K562 (cell line): ENCODE measurements around the gene MTMR4. TPM values are rescaled to one million over a fixed set of nuclear protein-coding genes. Genes with fewer than 3 reads are reported as not detected.

Experiments used
- ARHGAP35 ChIP-seq: fragments of 450-650 bp; IDR thresholded peaks from 2 replicates; pipeline ENCODE4 v1.6.1; 2018; ENCODE audit not compliant: partially characterized antibody
- ARID1B ChIP-seq: fragments of 450-650 bp; IDR thresholded peaks from 2 replicates; pipeline ENCODE4 v1.6.1; 2016; ENCODE audit warnings: antibody characterized with exemption, mild to moderate bottlenecking, inconsistent platforms
- ATF1 ChIP-seq, 2 experiments: fragments of 450-650 bp in 1 of 2; IDR thresholded peaks; 2 replicates each; pipeline ENCODE4 v1.6.1; 2016; ENCODE audit warnings: missing compliant biosample characterization in 1 of 2, missing genetic modification characterization in 1 of 2
- CBX2 ChIP-seq: fragments of 200-600 bp; sonication (generic); IDR thresholded peaks from one replicate; pipeline ENCODE4 v1.6.1; 2012; ENCODE audit warnings: mild to moderate bottlenecking, low read length, inconsistent platforms; ENCODE audit not compliant: insufficient read depth, poor library complexity, severe bottlenecking
- COPS2 ChIP-seq: fragments of 450-650 bp; conservative IDR thresholded peaks from 2 replicates; pipeline ENCODE4 v1.6.1; 2016; ENCODE audit warnings: mild to moderate bottlenecking, moderate library complexity
- E2F3 ChIP-seq: fragments of 250-450 bp; sonication (Bioruptor Pico); IDR thresholded peaks from 2 replicates; pipeline ENCODE4 v1.4.0; 2020; ENCODE audit warnings: mild to moderate bottlenecking
- EGR1 ChIP-seq: fragments of 450-650 bp; conservative IDR thresholded peaks from 2 replicates; pipeline ENCODE4 v1.6.1; 2017; ENCODE audit warnings: mild to moderate bottlenecking
- HMG20A ChIP-seq: fragments of 450-650 bp; formaldehyde crosslinking; conservative IDR thresholded peaks from 2 replicates; pipeline ENCODE4 v1.4.0; 2020; ENCODE audit warnings: mild to moderate bottlenecking, mixed read lengths
- HNRNPLL ChIP-seq: fragments of 200-400 bp; formaldehyde crosslinking; IDR thresholded peaks from 2 replicates; pipeline ENCODE4 v1.6.1; 2017; ENCODE audit warnings: low read length, low read depth, mild to moderate bottlenecking; ENCODE audit not compliant: poor library complexity, severe bottlenecking
- ID3 ChIP-seq, 2 experiments: fragments of 250-450 bp in 1 of 2; fragments of 450-650 bp in 1 of 2; sonication (Bioruptor Pico) in 1 of 2; IDR thresholded peaks; 2 replicates each; pipeline versions ENCODE4 v1.6.1 to v1.8.0; 2016 to 2021; ENCODE audit warnings: mild to moderate bottlenecking in 2 of 2, moderate library complexity in 2 of 2, missing compliant biosample characterization in 1 of 2, missing genetic modification characterization in 1 of 2
- KLF1 ChIP-seq: fragments of 450-650 bp; IDR thresholded peaks from 2 replicates; pipeline ENCODE4 v1.6.1; 2016; ENCODE audit warnings: missing genetic modification characterization, missing compliant biosample characterization
- KLF10 ChIP-seq: fragments of 250-450 bp; sonication (Bioruptor Pico); IDR thresholded peaks from 2 replicates; pipeline ENCODE4 v1.6.1; 2021; ENCODE audit warnings: matching md5 sums
- MTA1 ChIP-seq: fragments of 450-650 bp; IDR thresholded peaks from 2 replicates; pipeline ENCODE4 v1.6.1; 2017; ENCODE audit warnings: borderline replicate concordance
- MTA2 ChIP-seq: fragments of 450-650 bp; IDR thresholded peaks from 2 replicates; pipeline ENCODE4 v1.6.1; 2016; ENCODE audit warnings: low read depth
- NBN ChIP-seq: fragments of 450-650 bp; IDR thresholded peaks from 2 replicates; pipeline ENCODE4 v1.6.1; 2016; ENCODE audit warnings: low read depth, mild to moderate bottlenecking
- PHF20 ChIP-seq: fragments of 450-650 bp; IDR thresholded peaks from 2 replicates; pipeline ENCODE4 v1.6.1; 2018; ENCODE audit not compliant: partially characterized antibody
- PHF8 ChIP-seq: fragments of 200-600 bp; sonication (generic); IDR thresholded peaks from 2 replicates; pipeline ENCODE4 v1.6.1; 2012; ENCODE audit warnings: mixed run types, mild to moderate bottlenecking, inconsistent platforms, low read length, moderate library complexity, borderline replicate concordance
- PKNOX1 ChIP-seq: fragments of 450-650 bp; IDR thresholded peaks from 2 replicates; pipeline ENCODE4 v1.6.1; 2016
- RFX5 ChIP-seq: IDR thresholded peaks from 2 replicates; pipeline ENCODE4 v1.6.1; 2011; ENCODE audit warnings: low read depth, mild to moderate bottlenecking, improper control_type of control experiment, low read length
- SMARCC2 ChIP-seq: fragments of 450-650 bp; IDR thresholded peaks from 2 replicates; pipeline ENCODE4 v1.6.1; 2017; ENCODE audit warnings: antibody characterized with exemption, moderate library complexity, mild to moderate bottlenecking, low read depth
- SMARCE1 ChIP-seq: fragments of 450-650 bp; IDR thresholded peaks from 2 replicates; pipeline ENCODE4 v1.7.1; 2016; ENCODE audit warnings: mild to moderate bottlenecking
- ZBTB8A ChIP-seq: fragments of 450-650 bp; IDR thresholded peaks from 2 replicates; pipeline ENCODE4 v1.6.1; 2018; ENCODE audit warnings: mild to moderate bottlenecking, moderate library complexity; ENCODE audit not compliant: partially characterized antibody
- ZC3H8 ChIP-seq: fragments of 450-650 bp; IDR thresholded peaks from 2 replicates; pipeline ENCODE4 v1.6.1; 2017
- ZEB2 ChIP-seq: fragments of 450-650 bp; IDR thresholded peaks from 2 replicates; pipeline ENCODE4 v1.6.1; 2016
- ZNF184 ChIP-seq: sonication (generic); formaldehyde crosslinking; IDR thresholded peaks from 2 replicates; pipeline ENCODE4 v1.5.0; 2020; ENCODE audit warnings: missing genetic modification reagents
- ZNF224 ChIP-seq: sonication (generic); formaldehyde crosslinking; IDR thresholded peaks from 2 replicates; pipeline ENCODE4 v1.8.0; 2022; ENCODE audit warnings: mild to moderate bottlenecking, missing genetic modification reagents
- ZNF384 ChIP-seq: IDR thresholded peaks from 2 replicates; pipeline ENCODE4 v1.6.1; 2012; ENCODE audit warnings: low read depth, low read length, improper control_type of control experiment
- ZNF655 ChIP-seq: fragments of 250-450 bp; sonication (Bioruptor Pico); IDR thresholded peaks from 2 replicates; pipeline ENCODE4 v1.5.0; 2021
- polyA plus RNA-seq, 8 experiments: library from polyadenylated mRNA; depleted of rRNA in 4 of 8; stranded (reverse) in 5 of 8; unstranded in 3 of 8; fragments of >200 nt; fragmentation: Nextera tagmentation in 2 of 8; fragmentation: Illumina TruSeq in 1 of 8; extraction: Ambion mirVana in 2 of 8; extraction: Trizol in 1 of 8; gene quantifications; 2 replicates each; pipeline versions ENCODE4 v1.2.1 to v1.2.3, GENCODE V29; 2011 to 2014; ENCODE audit warnings: inconsistent platforms in 1 of 8, missing spikeins in 1 of 8
- total RNA-seq, 7 experiments: library from RNA; depleted of rRNA in 6 of 7; stranded (reverse); fragments of >200 nt in 6 of 7; fragmentation: Illumina TruSeq in 2 of 7; extraction: Trizol in 2 of 7; gene quantifications; 2 replicates each; pipeline versions ENCODE4 v1.2.1 to v1.2.3, GENCODE V29; 2011 to 2021; ENCODE audit warnings: low replicate concordance in 1 of 7

The MTMR4 gene
- total and polyA plus RNA-seq, 9 of the 15 experiments (the other 6 are each of a cell fraction or from before 2014, with no cell fraction given) = 8.8 to 45.7 (median 28.7) TPM

- TF ChIP-seq ATF1 (CRISPR knock-in tag; IDR thresholded peaks at IDR 0.05) (peak; percentile 47; the same call in 1 of the 2 replicates), ATF1 (tag; IDR thresholded peaks at IDR 0.05) (peak; percentile 97), KLF1 (peak; percentile 94), ZNF384 (no peak), MTA1 (peak; percentile 94), MTA2 (no peak), NBN (peak; percentile 58; the same call in 1 of the 2 replicates), PKNOX1 (peak; percentile 57), PHF20 (peak; percentile 84), HNRNPLL (peak; percentile 80), ZNF224 (CRISPR knock-in tag) (no peak), SMARCE1 (no peak), EGR1 (peak; percentile 93), PHF8 (peak; percentile 72; the same call in 1 of the 2 replicates), ZC3H8 (no peak), HMG20A (CRISPR knock-in tag) (no peak), ZNF184 (CRISPR knock-in tag) (no peak), E2F3 (peak; percentile 75; the same call in 1 of the 2 replicates), ZBTB8A (no peak), SMARCC2 (peak; percentile 30; the same call in 1 of the 2 replicates), ID3 (CRISPR knock-in tag; IDR thresholded peaks at IDR 0.05) (no peak), ID3 (tag; IDR thresholded peaks at IDR 0.05) (peak; percentile 33; the same call in 1 of the 2 replicates), KLF10 (no peak), RFX5 (0 out of 2 replicates have a peak, but pooled peaks have one; percentile 36), ARHGAP35 (no peak), ZNF655 (CRISPR knock-in tag) (no peak), ZEB2 (peak; percentile 77), ARID1B (no peak; the same call in 1 of the 2 replicates), COPS2 (no peak), CBX2 (no peak)
Measured at GRCh38 chr17:58517928-58518609, 3.6 kb upstream of the MTMR4 start (continued).
